Right lobe of liver (tissue), 4 donors: ENCODE results near the gene DUSP16.

Source experiments
- POLR2A ChIP-seq: fragments of 450-650 bp; IDR thresholded peaks from one replicate; pipeline ENCODE4 v1.6.1; 2017; ENCODE audit warnings: antibody characterized with exemption, mild to moderate bottlenecking
- TF ChIP-seq, protein P1 (sequence below), 4 donors: fragments of 200-600 bp in 3 of 4; fragments of 450-650 bp in 1 of 4; IDR thresholded peaks; one replicate each; pipeline versions ENCODE4 v1.5.1 to v1.8.0; 2016 to 2022; ENCODE audit warnings: antibody characterized with exemption in 4 of 4, mild to moderate bottlenecking in 2 of 4
- donor health status: DM: no; HTN: no; CAD: no.
- donor health status: DM: no; HTN: no; CAD: no.
- donor health status: DM: no; HTN: yes; CAD: no.

DNA sequence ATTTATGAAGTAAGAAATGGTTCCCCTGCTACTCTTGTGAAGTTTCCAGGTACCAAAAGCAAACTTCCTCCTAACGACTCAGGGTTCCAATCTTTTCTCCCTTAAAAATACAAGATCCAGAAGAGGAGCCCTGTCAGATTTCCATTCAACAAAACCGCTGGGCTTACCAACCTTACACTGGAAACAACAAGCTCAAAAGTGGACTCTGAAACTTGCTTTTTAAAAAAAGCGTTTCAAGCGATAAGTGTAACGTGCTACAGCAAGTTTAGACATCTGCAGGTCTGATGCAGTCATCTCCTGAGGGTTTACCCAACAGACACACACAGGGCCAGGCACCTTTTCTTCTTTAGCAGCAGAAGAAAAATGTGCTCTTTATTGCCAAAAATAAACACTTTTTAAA is 42.1 kb upstream of the DUSP16 start:
- TF ChIP-seq, protein P1, sequence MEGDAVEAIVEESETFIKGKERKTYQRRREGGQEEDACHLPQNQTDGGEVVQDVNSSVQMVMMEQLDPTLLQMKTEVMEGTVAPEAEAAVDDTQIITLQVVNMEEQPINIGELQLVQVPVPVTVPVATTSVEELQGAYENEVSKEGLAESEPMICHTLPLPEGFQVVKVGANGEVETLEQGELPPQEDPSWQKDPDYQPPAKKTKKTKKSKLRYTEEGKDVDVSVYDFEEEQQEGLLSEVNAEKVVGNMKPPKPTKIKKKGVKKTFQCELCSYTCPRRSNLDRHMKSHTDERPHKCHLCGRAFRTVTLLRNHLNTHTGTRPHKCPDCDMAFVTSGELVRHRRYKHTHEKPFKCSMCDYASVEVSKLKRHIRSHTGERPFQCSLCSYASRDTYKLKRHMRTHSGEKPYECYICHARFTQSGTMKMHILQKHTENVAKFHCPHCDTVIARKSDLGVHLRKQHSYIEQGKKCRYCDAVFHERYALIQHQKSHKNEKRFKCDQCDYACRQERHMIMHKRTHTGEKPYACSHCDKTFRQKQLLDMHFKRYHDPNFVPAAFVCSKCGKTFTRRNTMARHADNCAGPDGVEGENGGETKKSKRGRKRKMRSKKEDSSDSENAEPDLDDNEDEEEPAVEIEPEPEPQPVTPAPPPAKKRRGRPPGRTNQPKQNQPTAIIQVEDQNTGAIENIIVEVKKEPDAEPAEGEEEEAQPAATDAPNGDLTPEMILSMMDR (IDR thresholded peaks at IDR 0.05) = no peak
- TF ChIP-seq POLR2A = no peak
